IPS-20b (cell line): ENCODE measurements around the gene HERC4.
"Not testable (repeated sequence)": the region's sequence is repeated elsewhere in the genome, so short reads cannot be mapped to it uniquely, and the experiment has no call there.

Source experiments
- H3K27ac ChIP-seq: one replicate; pipeline ENCODE4 v1.5.1; 2013; ENCODE audit warnings: low read length
- H3K27me3 ChIP-seq: 2 replicates; pipeline ENCODE4 v1.6.1; 2013; ENCODE audit warnings: mild to moderate bottlenecking, low read length, inconsistent platforms; ENCODE audit not compliant: insufficient read depth
- H3K36me3 ChIP-seq: 2 replicates; pipeline ENCODE4 v1.6.1; 2013; ENCODE audit warnings: low read depth, mild to moderate bottlenecking, inconsistent platforms, low read length, moderate library complexity; ENCODE audit not compliant: insufficient read depth
- H3K4me1 ChIP-seq: 2 replicates; pipeline ENCODE4 v1.6.1; 2013; ENCODE audit warnings: mild to moderate bottlenecking, control low read depth, inconsistent platforms, low read length, moderate library complexity; ENCODE audit not compliant: insufficient read depth
- H3K4me3 ChIP-seq: 2 replicates; pipeline ENCODE4 v1.5.1; 2013; ENCODE audit warnings: mild to moderate bottlenecking, low read length, inconsistent platforms
- H3K9ac ChIP-seq: 2 replicates; pipeline ENCODE4 v1.6.1; 2013; ENCODE audit warnings: low read depth, mild to moderate bottlenecking, inconsistent platforms, low read length, moderate library complexity
- H3K9me3 ChIP-seq: 2 replicates; pipeline ENCODE4 v1.6.1; 2013; ENCODE audit warnings: mild to moderate bottlenecking, low read depth, low read length, inconsistent platforms; ENCODE audit not compliant: insufficient read depth

HERC4 gene

DNA sequence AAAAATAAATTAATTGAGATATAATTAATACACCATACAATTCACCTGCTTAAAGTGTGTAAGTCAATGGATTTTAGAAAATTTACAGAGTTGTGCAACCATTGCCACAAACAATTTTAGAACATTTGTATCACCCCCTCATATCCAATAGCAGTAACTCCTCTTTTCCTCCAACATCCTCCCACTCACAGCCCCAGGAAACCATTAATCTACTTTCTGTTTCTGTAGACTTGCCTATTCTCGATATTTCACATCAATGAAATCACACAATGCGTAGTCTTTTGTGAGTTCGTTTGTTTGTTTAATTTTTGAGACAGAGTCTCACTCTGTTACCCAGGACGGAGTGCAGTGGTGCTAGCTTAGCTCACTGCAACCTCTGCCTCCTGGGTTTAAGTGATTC, 13.7 kb upstream of the HERC4 start:
- Histone ChIP-seq H3K9me3 (no peaks in the 10 kb centered on the region), H3K9ac (no peak overlapping the region), H3K27me3 (no peaks in the 10 kb centered on the region), H3K27ac (no peak overlapping the region), H3K4me3 (no peak overlapping the region), H3K36me3 (no peaks in the 10 kb centered on the region), H3K4me1 (peaks cover 17% of the 10 kb centered on the region)

DNA sequence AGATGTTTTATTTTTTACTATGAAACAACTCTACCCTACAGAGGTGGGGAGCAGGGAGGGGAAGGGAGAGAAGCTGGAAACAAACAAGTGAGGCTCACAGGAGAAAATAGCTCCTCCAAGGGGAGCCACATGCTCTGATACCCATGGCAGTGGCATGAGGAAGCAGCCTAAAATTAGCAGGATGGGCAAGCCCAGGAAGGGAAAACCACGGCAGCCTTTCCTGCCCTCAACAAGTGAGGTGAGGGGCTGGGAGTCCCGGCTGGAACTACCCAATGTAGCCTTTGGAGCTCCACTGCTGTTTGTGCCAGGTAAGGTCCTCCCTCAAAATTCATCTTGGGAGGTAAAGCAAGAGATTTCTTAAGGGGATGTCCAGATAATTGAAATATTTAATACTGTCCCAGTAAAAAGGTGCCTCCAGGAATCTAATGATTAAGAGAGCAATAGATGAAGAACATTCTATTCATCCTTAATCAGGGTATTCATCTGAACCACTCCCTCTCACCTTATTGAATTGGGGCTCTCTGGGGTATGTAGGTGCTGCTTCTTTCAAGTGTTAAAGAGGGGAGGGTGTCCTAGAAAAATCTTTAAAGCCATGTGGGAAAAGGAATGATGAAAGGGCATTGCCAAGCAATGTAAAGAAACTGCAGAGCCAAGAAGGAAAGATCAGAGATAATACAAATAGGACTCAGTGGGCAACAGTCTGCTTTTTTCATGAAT, 12.8 kb upstream of the HERC4 start:
- H3K36me3 ChIP-seq = no peaks in the 10 kb centered on the region
- H3K27me3 ChIP-seq = no peaks in the 10 kb centered on the region
- peak overlapping the region; percentile 35; the same call in 1 of the 2 replicates for H3K9ac ChIP-seq
- H3K9me3 ChIP-seq = no peaks in the 10 kb centered on the region
- H3K4me1 ChIP-seq = peaks cover 17% of the 10 kb centered on the region
- H3K4me3 ChIP-seq = no peak overlapping the region; the same call in 1 of the 2 replicates
- H3K27ac ChIP-seq = no peak overlapping the region

DNA sequence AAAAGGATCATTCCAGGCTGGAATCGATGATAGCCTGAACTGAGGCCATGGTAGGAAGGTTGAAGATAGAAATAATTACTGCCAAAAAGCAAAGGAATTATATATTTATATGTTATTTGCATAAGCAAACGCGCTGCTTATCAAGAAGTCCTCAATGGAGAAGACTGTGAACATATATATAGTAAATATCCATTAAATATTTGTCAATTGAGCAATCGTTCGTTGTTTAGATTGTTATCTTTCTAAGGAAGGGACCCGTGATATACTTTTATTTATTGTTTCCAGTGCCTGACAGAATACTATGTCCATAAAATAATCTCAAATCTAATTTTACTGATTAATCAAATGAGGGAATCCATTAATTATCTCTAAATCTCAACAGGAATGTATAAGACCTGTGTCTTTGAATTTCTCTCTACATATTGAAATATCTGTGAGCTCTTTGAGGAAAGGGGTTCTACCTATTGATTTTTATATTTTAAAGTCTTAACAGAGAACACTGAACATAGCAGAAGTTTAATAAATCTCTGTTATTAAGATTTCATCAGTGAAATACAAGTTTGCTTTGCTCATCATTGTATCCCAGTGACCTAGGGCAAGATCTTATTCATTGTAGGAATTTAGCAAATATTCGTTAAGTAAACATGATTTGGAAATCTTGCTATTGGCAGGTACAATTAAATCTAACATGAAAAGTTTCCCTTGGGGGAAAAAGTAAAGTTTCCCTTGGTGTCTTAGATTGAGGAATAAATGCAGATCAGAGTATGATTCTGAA, 12.0 kb upstream of the HERC4 start:
- no peak overlapping the region for H3K27ac ChIP-seq
- H3K27me3 ChIP-seq = no peaks in the 10 kb centered on the region
- H3K4me1 ChIP-seq = peaks cover 17% of the 10 kb centered on the region
- no peak overlapping the region for H3K9ac ChIP-seq
- H3K36me3 ChIP-seq = no peaks in the 10 kb centered on the region
- H3K4me3 ChIP-seq = no peak overlapping the region
- no peaks in the 10 kb centered on the region for H3K9me3 ChIP-seq

DNA sequence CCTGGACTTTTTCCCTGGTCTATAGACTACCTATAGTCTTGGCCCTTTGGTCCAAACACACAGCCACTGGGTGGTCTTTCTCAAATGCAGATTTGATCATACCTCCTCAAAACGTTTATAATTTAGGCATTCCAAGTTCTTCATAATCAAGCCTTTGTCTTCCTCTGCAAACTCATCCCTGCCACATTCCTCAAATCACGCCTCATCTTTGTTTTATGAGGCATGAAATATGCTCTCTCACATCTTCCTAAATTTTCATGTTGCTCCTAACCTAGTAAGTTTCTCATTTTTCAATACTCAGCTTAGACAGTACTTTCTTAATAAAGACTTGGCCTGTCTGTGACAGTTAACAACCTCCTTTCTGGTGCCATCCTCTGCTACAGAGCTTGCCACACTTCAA, 10.9 kb upstream of the HERC4 start:
- Histone ChIP-seq H3K9ac (no peak overlapping the region), H3K27me3 (no peaks in the 10 kb centered on the region), H3K36me3 (no peaks in the 10 kb centered on the region), H3K27ac (no peak overlapping the region), H3K4me3 (no peak overlapping the region), H3K4me1 (peaks cover 21% of the 10 kb centered on the region), H3K9me3 (no peaks in the 10 kb centered on the region)

DNA sequence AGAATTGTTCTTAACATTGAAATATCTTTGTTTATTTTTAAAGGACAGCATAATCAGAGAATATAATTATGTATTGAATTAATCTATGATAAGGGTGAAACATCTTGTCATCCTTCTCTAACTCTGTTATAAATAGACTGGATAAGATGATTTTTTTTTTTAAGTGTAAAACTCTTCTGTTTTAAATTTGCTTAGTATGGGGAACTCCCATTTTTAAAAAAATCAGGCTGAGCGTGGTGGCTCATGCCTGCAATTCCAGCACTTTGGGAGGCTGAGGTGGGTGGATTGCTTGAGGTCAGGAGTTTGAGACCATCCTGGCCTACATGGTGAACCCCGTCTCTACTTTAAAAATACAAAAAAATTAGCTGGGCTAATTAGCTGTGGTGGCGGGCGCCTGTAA, 9.4 kb upstream of the HERC4 start:
- H3K27me3 ChIP-seq = no peaks in the 10 kb centered on the region
- H3K9ac ChIP-seq = no peak overlapping the region
- no peaks in the 10 kb centered on the region for H3K9me3 ChIP-seq
- no peak overlapping the region for H3K27ac ChIP-seq
- peaks cover 21% of the 10 kb centered on the region for H3K4me1 ChIP-seq
- no peak overlapping the region for H3K4me3 ChIP-seq
- no peaks in the 10 kb centered on the region for H3K36me3 ChIP-seq

DNA sequence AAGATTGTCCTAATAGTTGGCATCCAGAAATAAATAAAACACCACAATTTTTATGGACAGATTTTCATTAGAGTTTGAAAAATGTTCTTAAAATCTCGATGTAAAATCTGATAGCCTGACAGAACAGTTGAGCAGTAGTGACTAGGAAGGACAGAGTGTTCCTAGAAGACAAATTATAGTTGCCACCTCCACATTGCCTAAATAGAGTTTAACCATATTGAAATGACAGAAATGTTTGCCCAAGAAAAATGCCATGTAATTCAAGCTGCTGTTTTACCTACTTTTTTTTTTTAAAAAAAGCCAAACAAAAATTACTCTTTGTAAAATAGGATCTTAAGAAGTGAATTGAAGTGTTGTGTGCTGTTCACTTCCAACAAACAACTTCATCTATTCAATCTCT, 8.9 kb upstream of the HERC4 start:
- Histone ChIP-seq H3K9ac (no peak overlapping the region), H3K4me1 (peaks cover 21% of the 10 kb centered on the region), H3K27ac (no peak overlapping the region)

DNA sequence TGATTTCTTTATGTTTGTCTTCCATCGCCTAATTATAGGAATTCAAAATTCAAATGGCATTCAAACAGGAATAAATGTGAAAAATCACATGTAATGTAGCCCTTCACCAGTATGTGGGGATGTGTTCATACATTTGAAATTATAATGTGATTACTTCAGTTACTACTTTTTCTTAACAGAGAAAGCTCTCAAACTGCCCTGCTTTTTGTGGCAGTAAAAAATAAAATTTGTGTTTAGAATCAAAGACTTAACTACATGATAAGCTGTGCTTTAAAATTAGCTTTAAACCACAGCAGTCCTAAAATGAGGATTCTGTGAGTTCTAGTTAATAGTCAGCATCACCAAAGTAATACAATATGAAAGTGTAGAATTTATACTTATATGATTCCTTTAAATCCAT, 7.8 kb upstream of the HERC4 start:
- H3K9ac ChIP-seq = no peak overlapping the region
- H3K36me3 ChIP-seq = no peaks in the 10 kb centered on the region
- peaks cover 14% of the 10 kb centered on the region for H3K4me1 ChIP-seq
- no peak overlapping the region for H3K4me3 ChIP-seq
- no peaks in the 10 kb centered on the region for H3K27me3 ChIP-seq
- H3K27ac ChIP-seq = no peak overlapping the region
- H3K9me3 ChIP-seq = no peaks in the 10 kb centered on the region

More for the DNA sequence above, 8.9 kb upstream of the HERC4 start:
- Histone ChIP-seq H3K4me3 (no peak overlapping the region), H3K9me3 (no peaks in the 10 kb centered on the region), H3K36me3 (no peaks in the 10 kb centered on the region), H3K27me3 (no peaks in the 10 kb centered on the region)

DNA sequence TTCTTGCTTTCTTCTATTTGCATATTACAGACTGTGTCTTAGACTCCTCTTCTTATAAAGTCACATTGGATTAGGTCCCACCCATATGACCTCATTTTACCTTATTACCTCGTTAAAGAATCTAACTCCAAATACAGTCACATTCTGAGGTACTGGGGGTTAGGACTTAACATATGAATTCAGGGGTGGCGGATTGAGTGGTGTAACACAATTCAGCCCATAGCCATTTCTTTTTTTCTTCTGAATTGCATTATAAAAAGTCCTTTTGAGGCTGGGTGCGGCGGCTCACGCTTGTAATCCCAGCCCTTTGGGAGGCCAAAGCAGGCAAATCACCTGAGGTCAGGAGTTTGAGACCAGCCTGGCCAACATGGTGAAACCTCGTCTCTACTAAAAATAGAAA, 6.8 kb upstream of the HERC4 start:
- Histone ChIP-seq H3K9me3 (no peaks in the 10 kb centered on the region), H3K9ac (no peak overlapping the region), H3K27ac (no peak overlapping the region), H3K27me3 (no peaks in the 10 kb centered on the region), H3K36me3 (no peaks in the 10 kb centered on the region), H3K4me3 (no peak overlapping the region), H3K4me1 (peaks cover 7% of the 10 kb centered on the region)

DNA sequence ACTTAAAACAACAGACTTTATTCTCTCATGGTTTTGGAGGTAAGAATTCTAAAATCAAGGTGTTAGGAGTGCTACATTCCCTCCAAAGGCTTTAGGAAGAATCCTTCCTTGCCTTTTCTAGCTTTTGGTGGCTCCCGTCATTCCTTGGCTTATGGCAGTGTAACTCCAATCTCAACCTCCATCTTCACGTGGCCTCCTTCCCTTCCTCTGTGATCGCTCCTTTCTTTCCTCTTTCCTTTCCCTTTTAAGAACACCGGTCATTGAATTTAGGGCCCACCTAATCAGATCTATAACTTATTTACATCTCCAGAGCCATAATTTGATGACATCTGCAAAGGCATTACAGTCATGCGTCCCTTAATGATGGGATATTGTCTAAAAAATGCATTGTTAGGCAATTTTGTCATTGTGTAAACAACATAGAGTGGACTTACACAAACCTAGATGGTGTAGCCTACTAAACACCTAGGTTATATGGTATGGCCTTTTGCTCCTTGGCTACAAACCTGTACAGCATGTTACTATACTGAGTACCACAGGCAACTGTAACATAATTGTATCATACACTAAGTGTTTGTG, 5.9 kb upstream of the HERC4 start:
- H3K9ac ChIP-seq = no peak overlapping the region
- no peaks in the 10 kb centered on the region for H3K36me3 ChIP-seq
- no peak overlapping the region for H3K27ac ChIP-seq

DNA sequence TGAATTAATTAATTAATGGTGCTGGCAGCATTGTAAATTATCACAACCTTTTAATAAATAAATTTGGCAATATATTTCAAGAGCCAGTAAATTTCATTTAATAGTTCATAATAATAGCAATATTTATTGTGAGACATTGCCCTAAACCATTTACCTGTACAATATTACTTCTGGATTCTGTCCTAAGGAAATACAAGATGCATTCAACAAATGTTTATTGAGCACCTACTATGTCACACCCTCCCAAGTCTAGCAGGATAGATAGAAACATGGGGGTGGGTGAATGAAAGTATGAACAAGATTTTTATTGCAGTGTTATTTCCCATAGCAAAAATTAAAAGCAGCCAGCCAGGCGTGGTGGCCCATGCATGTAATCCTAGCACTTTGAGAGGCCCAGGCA, 4.4 kb upstream of the HERC4 start:
- Histone ChIP-seq H3K4me3 (no peak overlapping the region), H3K9ac (no peak overlapping the region), H3K36me3 (no peaks in the 10 kb centered on the region), H3K27me3 (no peaks in the 10 kb centered on the region), H3K9me3 (no peaks in the 10 kb centered on the region), H3K27ac (no peak overlapping the region), H3K4me1 (peaks cover 7% of the 10 kb centered on the region)

More for the DNA sequence above, 5.9 kb upstream of the HERC4 start:
- H3K9me3 ChIP-seq = no peaks in the 10 kb centered on the region
- H3K4me1 ChIP-seq = peaks cover 4% of the 10 kb centered on the region
- no peak overlapping the region for H3K4me3 ChIP-seq
- no peaks in the 10 kb centered on the region for H3K27me3 ChIP-seq

DNA sequence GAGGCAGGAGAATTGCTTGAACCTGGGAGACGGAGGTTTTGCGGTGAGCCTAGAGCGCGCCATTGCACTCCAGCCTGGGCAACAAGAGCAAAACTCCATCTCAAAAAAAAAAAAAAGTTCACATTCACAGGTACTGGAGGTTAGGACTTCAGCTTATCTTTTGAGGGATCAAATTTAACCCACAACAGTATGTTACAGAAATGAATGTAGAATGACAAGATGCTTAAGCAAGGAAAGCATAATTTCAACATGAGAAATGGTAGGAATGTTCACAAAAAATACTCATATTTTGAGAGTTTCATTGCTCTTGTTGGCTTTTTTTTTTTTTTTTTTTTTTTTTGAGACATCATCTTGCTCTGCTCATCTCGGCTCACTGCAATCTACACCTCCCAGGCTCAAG, 1.9 kb upstream of the HERC4 start:
- Histone ChIP-seq H3K27me3 (no peaks in the 10 kb centered on the region), H3K4me1 (peaks cover 19% of the 10 kb centered on the region), H3K4me3 (no peak overlapping the region), H3K9ac (no peak overlapping the region), H3K9me3 (no peaks in the 10 kb centered on the region), H3K27ac (no peak overlapping the region), H3K36me3 (0 out of 2 replicates have a peak, but pooled peaks cover 3% of the 10 kb centered on the region)

DNA sequence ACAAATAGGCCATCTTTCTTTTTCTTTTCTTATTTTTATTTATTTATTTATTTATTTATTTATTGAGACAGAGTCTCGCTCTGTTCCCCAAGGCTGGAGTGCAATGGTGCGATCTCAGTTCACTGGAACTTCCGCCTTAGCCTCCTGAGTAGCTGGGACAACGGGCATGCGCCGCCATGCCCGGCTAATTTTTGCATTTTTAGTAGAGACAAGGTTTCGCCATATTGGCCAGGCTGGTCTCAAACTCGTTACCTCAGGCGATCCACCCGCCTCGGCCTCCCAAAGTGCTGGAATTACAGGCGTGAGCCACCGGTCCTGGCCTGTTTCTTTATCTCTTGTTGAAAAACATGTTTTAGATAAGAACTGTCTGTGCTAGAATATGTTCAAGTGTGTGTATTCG, 998 bp upstream of the HERC4 start:
- not testable (repeated sequence) for H3K27ac ChIP-seq, H3K36me3 ChIP-seq, H3K9ac ChIP-seq, H3K9me3 ChIP-seq, H3K27me3 ChIP-seq, H3K4me3 ChIP-seq
- H3K4me1 ChIP-seq = peaks cover 15% of the 10 kb centered on the region
